SIG-M5 (cell line): ENCODE data around the gene ZNF275.
"Not testable (repeated sequence)": the region's sequence is repeated elsewhere in the genome, so short reads cannot be mapped to it uniquely, and the experiment has no call there.

ENCODE experiments used
- DNase-seq: peaks from one replicate; lab custom pipeline; 2025; lab: John Stamatoyannopoulos, UW

The ZNF275 gene

DNA sequence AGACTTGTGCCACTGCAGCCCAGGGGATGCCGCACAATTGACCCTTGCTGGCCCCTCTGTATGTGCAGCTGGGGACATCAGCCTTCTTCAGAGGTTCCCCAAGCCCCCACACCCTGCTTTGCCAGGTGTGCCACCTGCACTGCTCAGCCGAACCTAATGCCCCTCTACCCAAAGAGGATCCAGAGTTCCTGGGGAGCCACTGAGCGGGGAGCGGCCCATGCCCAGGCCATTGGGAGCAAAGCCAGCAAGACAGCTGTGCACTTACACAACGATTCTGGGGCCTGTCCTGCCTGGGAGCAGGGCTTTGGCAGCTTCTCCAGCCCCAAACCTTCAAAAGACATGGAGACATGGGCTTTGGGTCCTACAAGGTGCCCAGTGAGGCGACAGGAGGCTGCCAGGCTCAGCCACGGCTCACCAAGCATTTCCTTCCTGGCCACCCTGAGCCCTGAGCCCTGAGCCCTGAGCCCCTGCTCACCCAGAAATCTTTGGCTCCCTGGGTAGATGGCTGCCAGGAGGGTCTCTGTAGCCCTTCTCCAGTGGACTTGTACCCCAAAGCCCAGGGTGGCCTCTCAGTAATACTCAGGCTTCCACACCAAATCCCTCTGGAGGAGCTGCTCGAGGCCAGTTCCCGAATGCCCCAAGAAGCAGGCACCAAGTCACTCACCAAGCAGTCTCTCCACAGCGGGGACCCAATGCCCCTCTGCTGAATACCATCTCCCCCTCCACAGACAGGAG is 54.2 kb downstream of the ZNF275 start:
- DNase-seq = no peak

DNA sequence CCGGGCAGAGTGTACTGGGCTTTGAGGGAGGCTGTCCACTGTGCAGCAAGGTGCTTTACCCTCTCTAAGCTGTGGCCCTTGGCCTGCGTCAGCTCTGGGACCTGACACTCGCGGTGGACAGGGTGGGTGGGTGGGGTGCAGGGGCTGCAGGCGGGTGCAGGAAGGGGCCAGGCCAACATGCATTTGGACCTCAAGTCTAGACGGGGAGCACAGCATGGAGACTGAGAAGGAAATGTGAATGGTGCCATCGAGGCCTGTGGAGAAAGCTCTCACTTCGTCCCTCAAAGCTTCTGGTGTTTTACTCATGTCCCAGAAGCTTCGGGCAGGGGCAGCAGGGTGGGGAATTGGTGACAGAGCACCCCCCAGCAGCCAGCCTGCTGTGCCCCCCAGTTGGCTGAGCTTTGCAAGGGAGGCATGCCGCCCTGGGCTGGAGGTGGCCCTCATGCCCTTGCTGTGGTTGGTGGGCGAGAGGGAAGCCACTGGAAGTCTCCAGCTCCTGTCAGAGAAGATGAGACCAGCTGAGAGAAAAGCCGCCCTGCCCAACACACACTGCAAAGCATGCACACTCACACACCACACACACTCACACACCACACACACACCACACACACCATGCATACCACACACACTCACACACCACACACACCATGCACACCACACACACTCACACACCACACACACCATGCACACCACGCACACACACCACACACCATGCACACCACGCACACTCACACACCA is 54.9 kb downstream of the ZNF275 start:
- DNase-seq = no peak

DNA sequence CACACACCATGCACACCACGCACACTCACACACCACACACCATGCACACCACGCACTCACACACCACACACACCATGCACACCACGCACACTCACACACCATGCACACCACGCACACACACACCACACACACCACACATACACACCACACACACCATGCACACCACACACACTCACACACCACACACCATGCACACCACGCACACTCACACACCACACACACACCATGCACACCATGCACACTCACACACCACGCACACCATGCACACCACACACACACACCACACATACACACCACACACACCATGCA is 55.5 kb downstream of the ZNF275 start:
- not testable (repeated sequence) for DNase-seq

- DNase-seq = no peak
These were observed 58.8 kb downstream of the ZNF275 start for GRCh38 chrX:153392642-153393321.

DNA sequence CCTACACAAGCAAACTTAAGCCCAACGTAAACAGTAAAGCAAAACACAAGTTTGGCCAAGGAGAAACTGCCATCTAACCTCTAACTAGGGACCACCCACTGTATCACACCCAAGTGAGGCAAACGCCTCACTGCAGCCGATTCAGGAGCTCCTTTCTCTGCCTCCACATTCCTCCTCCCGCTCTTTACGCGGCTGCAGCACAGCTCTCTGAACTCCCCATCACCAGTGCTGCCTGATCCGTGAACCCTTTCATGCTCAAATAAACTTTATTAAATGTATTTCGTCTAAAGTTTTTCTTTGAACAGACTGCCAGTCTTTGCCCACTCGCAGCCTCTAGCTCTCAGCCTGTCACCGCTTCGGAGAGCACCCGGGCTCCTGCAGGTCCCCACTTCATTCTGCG is 60.7 kb downstream of the ZNF275 start:
- no peak for DNase-seq

- DNase-seq = no peak
These were observed 61.8 kb downstream of the ZNF275 start for GRCh38 chrX:153395613-153396319.

DNA sequence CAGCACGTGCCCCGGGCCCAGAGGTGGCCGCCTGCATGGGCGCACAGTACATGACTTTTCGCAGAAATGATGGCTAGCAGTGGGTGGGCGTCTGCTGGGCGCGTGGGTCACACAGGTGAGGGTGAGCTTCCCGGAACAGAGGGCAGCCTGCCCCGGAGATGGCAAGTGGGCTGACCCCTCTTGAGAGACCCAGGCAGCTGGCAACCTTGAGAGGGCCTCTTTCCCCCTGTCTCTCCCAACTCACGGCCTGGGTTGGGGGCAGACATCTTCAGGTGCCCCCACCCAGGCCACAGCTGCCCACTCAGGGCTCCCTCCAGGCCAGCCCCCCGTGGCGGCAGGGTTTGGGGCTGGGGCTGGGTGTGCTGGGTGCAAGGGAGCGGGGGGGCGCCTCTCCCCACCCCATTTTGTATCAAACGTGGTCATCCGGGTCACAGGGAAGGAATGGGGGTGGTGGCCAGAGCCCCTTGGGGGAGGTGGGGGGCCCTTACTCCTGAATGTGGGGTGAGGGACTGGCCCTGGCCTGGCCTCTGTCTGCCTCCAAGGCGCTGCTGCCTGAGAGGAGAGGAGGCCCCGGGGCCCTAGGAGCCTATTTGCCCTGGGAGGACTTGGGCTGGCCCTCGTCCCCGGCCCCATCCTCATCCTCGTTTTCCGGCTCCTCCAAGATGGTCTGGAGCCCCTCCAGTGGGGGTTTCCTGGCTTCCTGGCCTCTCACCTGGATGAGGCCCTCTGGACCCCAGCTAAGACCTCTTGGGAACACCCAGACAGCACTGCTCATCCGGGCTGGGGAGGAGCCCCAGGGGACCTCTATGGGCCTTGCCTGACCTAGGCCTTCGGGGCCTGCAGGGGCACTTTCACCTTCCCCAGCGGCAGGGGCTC is 62.6 kb downstream of the ZNF275 start:
- DNase-seq = no peak

GRCh38 chrX:153397256-153397960 is 63.5 kb downstream of the ZNF275 start:
- DNase-seq = no peak

GRCh38 chrX:153398275-153398960 is 64.5 kb downstream of the ZNF275 start:
- no peak for DNase-seq

DNA sequence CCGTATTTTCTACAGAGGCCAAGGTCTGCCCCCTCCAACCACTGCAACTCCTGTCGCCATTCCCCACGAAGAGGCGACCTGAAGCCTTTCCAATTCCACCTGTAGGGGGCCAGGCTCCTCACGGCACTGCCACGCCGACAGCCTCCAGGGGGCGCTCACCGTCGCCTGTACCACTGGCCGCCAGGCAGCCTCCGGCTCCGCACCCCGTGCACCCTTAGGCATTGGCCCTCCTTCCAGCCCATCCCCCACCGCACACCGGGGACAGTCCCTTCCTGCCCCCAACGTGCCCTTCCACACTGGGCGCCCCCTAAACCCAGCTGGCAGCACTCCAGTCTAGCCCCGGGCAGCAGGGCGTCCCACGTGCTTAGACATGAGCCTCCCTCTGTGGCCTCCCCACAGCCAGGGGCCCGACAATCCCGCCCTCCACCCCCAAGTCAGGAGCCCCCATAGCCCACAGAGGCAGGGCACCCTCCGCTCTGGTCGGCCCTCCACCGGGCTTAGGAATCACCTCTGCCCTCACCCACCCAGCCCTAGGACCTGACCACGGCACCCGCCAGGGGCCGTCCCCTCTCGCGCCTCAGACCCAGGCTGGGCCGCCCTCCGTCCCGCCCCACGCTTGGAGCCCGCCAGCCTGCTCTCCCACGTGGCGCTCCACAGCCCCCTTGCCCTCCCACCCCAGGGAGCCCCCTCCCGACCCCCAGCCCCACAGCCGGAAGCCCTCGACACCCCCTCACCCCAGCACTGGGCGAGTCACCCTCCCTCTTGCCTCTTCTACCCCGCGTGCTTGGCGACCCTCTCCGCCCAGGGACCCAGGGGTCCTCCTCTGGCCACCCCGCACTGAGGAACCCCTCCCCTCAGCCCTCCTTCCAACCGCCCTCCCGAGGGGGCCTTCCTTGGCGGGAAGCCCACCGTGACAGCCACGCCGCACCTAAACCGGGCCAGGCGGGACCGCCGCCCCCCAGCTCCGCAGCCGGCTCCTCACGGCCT is 66.5 kb downstream of the ZNF275 start:
- DNase-seq = no peak

GRCh38 chrX:153401133-153401764 is 67.3 kb downstream of the ZNF275 start, which contains the start of gene PNMA6E:
TSS of gene PNMA6E (minus strand) at chrX:153401350. CDS start at chrX:153398849, 2,501 bp downstream.
- no peak for DNase-seq
